WTC11 (cell line): ENCODE data around the gene IRF4. TPM values are rescaled to one million over a fixed set of nuclear protein-coding genes. Genes with fewer than 3 reads are reported as not detected.

ENCODE experiments used
- ATAC-seq: fragments of 200-7000 bp; cut with Tn5 transposase; 2 replicates; pipeline ENCODE4 v1.10.0; 2021; ENCODE audit warnings: mild to moderate bottlenecking, moderate library complexity
- CTCF ChIA-PET: fragments of 300-600 bp; sonication (Branson Sonifier 250); formaldehyde crosslinking; loops from one replicate; lab custom pipeline; 2021; ENCODE audit warnings: antibody characterized with exemption; lab: Charles Lee
- POLR2A ChIA-PET: fragments of 350-600 bp; sonication (Branson Sonifier 250); formaldehyde crosslinking; loops from one replicate; lab custom pipeline; 2021; ENCODE audit warnings: antibody characterized with exemption; lab: Charles Lee
- DNase-seq: peaks from one replicate; pipeline ENCODE4 v3.0.0; 2021; ENCODE audit warnings: low spot score
- H3K27ac Mint-ChIP-seq: 2 replicates; pipeline ENCODE4 v1.8.0; 2021; ENCODE audit warnings: mixed read lengths
- H3K27me3 Mint-ChIP-seq: 2 replicates; pipeline ENCODE4 v1.8.0; 2021; ENCODE audit warnings: low read depth, mild to moderate bottlenecking, moderate library complexity, mixed read lengths
- H3K36me3 Mint-ChIP-seq: 2 replicates; pipeline ENCODE4 v1.8.0; 2021; ENCODE audit warnings: mixed read lengths
- H3K4me1 Mint-ChIP-seq: 2 replicates; pipeline ENCODE4 v1.8.0; 2022; ENCODE audit warnings: mixed read lengths
- H3K4me3 Mint-ChIP-seq: 2 replicates; pipeline ENCODE4 v1.8.0; 2021; ENCODE audit warnings: mild to moderate bottlenecking, moderate library complexity, mixed read lengths
- H3K9me3 Mint-ChIP-seq: 2 replicates; pipeline ENCODE4 v1.8.0; 2021; ENCODE audit warnings: mixed read lengths
- CREM ChIP-seq: sonication (generic); formaldehyde crosslinking; IDR thresholded peaks from 2 replicates; pipeline ENCODE4 v1.8.1; 2022; ENCODE audit warnings: mild to moderate bottlenecking, missing genetic modification reagents, moderate library complexity
- E2F1 ChIP-seq: sonication (generic); formaldehyde crosslinking; IDR thresholded peaks from 2 replicates; pipeline ENCODE4 v1.8.0; 2022; ENCODE audit warnings: mild to moderate bottlenecking, missing genetic modification reagents
- FOXP1 ChIP-seq: sonication (generic); formaldehyde crosslinking; IDR thresholded peaks from 2 replicates; pipeline ENCODE4 v1.8.0; 2022; ENCODE audit warnings: missing genetic modification reagents, mild to moderate bottlenecking, moderate library complexity, borderline replicate concordance
- PRDM15 ChIP-seq: sonication (generic); formaldehyde crosslinking; IDR thresholded peaks from 2 replicates; pipeline ENCODE4 v1.8.0; 2022; ENCODE audit warnings: missing genetic modification reagents
- PRRX2 ChIP-seq: fragments of 250-450 bp; sonication (Bioruptor Pico); IDR thresholded peaks from 2 replicates; pipeline ENCODE4 v1.8.0; 2021; ENCODE audit warnings: mild to moderate bottlenecking
- ZBTB43 ChIP-seq: sonication (generic); formaldehyde crosslinking; IDR thresholded peaks from 2 replicates; pipeline ENCODE4 v1.8.1; 2023; ENCODE audit warnings: mild to moderate bottlenecking, missing genetic modification reagents
- ZNF232 ChIP-seq: sonication (generic); formaldehyde crosslinking; IDR thresholded peaks from 2 replicates; pipeline ENCODE4 v1.8.0; 2022; ENCODE audit warnings: mild to moderate bottlenecking, missing genetic modification reagents
- ZNF281 ChIP-seq: sonication (generic); formaldehyde crosslinking; IDR thresholded peaks from 2 replicates; pipeline ENCODE4 v1.8.0; 2023; ENCODE audit warnings: mild to moderate bottlenecking, missing genetic modification reagents
- ZNF512 ChIP-seq: sonication (generic); formaldehyde crosslinking; IDR thresholded peaks from 2 replicates; pipeline ENCODE4 v1.8.1; 2022; ENCODE audit warnings: missing genetic modification reagents, borderline replicate concordance
- ZNF532 ChIP-seq: fragments of 250-450 bp; sonication (Bioruptor Pico); IDR thresholded peaks from 2 replicates; pipeline ENCODE4 v1.9.0; 2021; ENCODE audit warnings: mild to moderate bottlenecking, borderline replicate concordance
- total RNA-seq: library from RNA; stranded (reverse); gene quantifications from 3 replicates; pipeline ENCODE4 v1.2.3, GENCODE V29; 2021

Gene IRF4
- total RNA-seq, 1 experiment from 2014 or later: 1.6 TPM

- TF ChIP-seq PRDM15 (no peak), ZBTB43 (CRISPR knock-in tag) (no peak)
Observed at GRCh38 chr6:394641-395289, 3.2 kb downstream of the IRF4 start (continued).

GRCh38 chr6:395432-396125, 4.0 kb downstream of the IRF4 start:
- H3K27me3 Mint-ChIP-seq: peaks cover 55% of the 10 kb centered on the region

GRCh38 chr6:396126-396520, 4.6 kb downstream of the IRF4 start:
- DNase-seq (no peak), ATAC-seq (no peak)
- CTCF ChIA-PET: no interaction called here
- Mint-ChIP-seq H3K27ac (no peak overlapping the region), H3K4me3 (no peak overlapping the region), H3K4me1 (peaks cover 7% of the 10 kb centered on the region), H3K36me3 (peaks cover 4% of the 10 kb centered on the region; the same call in 1 of the 2 replicates), H3K27me3 (peaks cover 50% of the 10 kb centered on the region), H3K9me3 (no peaks in the 10 kb centered on the region)
- POLR2A ChIA-PET: no interaction called here
- no peak for TF ChIP-seq ZNF232
- TF ChIP-seq ZNF532 (CRISPR knock-in tag): no peak
- no peak for TF ChIP-seq FOXP1 (CRISPR knock-in tag)
- TF ChIP-seq ZNF512 (CRISPR knock-in tag): no peak
- TF ChIP-seq E2F1 (CRISPR knock-in tag): no peak
- no peak for TF ChIP-seq CREM (CRISPR knock-in tag)
- no peak for TF ChIP-seq PRRX2

More at GRCh38 chr6:395432-396125, 4.0 kb downstream of the IRF4 start:
- no peak for DNase-seq
- Mint-ChIP-seq H3K9me3 (no peaks in the 10 kb centered on the region), H3K4me3 (no peak overlapping the region), H3K36me3 (peaks cover 4% of the 10 kb centered on the region; the same call in 1 of the 2 replicates), H3K4me1 (peaks cover 9% of the 10 kb centered on the region), H3K27ac (no peak overlapping the region)
- ATAC-seq: no peak
- TF ChIP-seq ZNF281 (CRISPR knock-in tag): no peak
- ChIA-PET POLR2A (no interaction called here), CTCF (no interaction called here)
